CD4-positive, alpha-beta T cell treated with Interferon alpha-2 for 1 hour (primary cell): ENCODE measurements around the gene AMBRA1.
"Not testable (repeated sequence)": the region's sequence is repeated elsewhere in the genome, so short reads cannot be mapped to it uniquely, and the experiment has no call there.

Experiments used
- DNase-seq, 2 donors: peaks; one replicate each; pipeline ENCODE4 v3.0.0-alpha.2; 2020 to 2022

The AMBRA1 gene

DNA sequence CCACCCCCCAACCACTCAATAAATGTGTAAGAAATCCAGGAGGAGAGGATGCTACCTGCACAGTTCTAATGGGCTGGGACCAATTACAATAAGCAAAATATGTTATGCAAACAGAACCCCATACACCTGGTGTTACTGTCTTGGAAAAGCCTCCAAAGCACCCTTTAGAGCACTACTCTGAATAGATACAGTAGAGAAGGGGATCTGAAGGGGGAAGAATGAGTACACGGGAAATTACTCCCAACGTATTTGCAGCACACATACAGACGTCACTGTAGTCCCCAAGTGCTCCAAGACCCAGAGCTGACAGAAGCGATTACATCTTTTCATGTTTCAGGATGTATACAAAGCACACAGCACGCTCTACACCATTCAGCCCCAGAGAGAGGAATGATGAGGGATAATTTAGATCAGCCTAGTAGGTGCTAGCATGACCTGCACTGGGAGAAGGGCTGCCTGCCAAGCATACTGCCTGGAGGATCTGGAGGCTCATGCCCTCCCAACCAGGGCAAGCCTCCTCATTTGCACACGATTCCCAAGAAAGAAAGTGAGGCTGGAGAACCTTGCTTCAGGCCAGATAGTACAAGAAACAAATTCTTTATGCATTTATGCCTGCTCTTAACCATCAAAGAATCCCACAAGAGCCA lies 63.8 kb downstream of the AMBRA1 start:
- DNase-seq, result no peak

- peak; percentile 69 to 79 for DNase-seq
These were observed 64.5 kb downstream of the AMBRA1 start for GRCh38 chr11:46529095-46529905.

- no peak for DNase-seq
These were observed 65.3 kb downstream of the AMBRA1 start for GRCh38 chr11:46528445-46529094.

DNA sequence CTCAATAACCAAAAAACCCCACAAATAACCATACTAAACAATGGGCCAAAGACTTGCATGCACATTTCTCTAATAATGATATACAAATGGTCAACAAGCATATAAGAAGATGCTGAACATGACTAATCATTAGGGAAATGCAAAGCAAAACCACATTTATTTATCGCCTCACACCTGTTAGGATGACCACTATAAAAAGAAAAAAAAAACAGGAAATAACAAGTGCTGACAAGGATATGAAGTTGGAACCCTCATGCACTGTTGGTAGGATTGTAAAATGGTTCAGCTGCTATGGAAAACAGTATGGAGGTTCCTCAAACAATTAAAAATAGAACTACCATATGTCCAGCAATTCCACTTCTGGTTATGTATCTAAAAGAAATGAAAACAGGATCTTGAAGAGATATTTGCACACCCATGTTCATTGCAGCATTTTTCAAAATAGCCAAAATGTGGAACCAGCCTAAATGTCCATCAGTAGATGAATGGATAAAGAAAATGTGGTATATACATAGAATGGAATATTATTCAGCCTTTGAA lies 66.2 kb downstream of the AMBRA1 start:
- DNase-seq, result no peak

GRCh38 chr11:46526216-46527215 lies 67.3 kb downstream of the AMBRA1 start:
- DNase-seq, result no peak

DNA sequence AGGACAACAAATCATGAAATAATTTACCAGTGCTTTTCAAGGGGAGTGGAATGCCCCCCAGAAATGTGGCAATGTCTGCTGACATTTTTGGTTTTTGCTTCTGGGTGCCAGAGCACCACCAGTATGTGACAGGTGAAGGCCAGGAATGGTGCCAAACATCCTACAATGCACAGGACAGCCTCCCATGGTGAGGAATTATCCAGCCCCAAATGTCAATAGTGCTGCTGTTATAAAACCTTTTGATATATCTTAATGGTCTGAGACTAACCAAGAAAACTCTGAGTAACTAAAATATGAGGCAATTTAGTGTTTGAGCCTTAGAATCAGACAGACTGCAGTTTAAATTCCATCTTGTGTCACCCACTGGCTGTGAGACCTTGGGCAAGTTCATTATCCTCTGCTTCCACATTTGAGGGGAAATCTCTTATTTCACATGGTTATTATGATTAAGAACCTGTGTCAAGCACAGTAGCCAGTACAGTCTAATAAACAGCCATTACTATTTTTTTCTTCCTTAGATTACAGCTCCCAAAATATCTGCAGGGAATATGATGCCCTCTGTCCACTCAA lies 69.5 kb downstream of the AMBRA1 start:
- no peak for DNase-seq

- no peak for DNase-seq
These were observed 70.5 kb downstream of the AMBRA1 start for GRCh38 chr11:46523290-46523689.

- DNase-seq, result no peak
These were observed 71.0 kb downstream of the AMBRA1 start for GRCh38 chr11:46522682-46523281.

- DNase-seq, result no peak
These were observed 71.7 kb downstream of the AMBRA1 start for GRCh38 chr11:46521961-46522681.

GRCh38 chr11:46520971-46521745 lies 72.7 kb downstream of the AMBRA1 start:
- no peak for DNase-seq

GRCh38 chr11:46519351-46519750 lies 74.5 kb downstream of the AMBRA1 start:
- DNase-seq, result no peak

GRCh38 chr11:46518928-46519327 lies 74.9 kb downstream of the AMBRA1 start:
- DNase-seq, result not testable (repeated sequence)

- no peak for DNase-seq
These were observed 79.5 kb downstream of the AMBRA1 start for GRCh38 chr11:46514370-46514769.

DNA sequence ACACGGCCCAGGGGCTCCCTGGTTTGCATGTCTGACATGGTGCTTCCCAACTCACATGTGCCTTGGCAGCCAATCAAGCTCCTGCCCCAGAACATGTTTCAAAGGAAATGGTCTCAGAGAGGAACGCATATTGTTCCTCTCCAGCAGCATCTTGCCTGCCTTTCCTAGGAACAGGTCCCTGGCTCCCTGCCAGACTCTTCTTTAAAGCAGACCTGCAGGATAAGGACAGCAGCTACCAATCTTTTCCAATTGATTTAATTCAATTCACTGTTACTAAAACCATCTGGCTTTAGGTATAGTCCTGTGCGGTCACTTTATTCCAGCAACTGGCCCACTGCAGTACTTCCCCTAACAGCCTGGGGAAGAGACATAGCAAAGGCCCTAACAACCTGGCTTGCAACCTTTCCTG lies 79.9 kb downstream of the AMBRA1 start:
- DNase-seq, result no peak

DNA sequence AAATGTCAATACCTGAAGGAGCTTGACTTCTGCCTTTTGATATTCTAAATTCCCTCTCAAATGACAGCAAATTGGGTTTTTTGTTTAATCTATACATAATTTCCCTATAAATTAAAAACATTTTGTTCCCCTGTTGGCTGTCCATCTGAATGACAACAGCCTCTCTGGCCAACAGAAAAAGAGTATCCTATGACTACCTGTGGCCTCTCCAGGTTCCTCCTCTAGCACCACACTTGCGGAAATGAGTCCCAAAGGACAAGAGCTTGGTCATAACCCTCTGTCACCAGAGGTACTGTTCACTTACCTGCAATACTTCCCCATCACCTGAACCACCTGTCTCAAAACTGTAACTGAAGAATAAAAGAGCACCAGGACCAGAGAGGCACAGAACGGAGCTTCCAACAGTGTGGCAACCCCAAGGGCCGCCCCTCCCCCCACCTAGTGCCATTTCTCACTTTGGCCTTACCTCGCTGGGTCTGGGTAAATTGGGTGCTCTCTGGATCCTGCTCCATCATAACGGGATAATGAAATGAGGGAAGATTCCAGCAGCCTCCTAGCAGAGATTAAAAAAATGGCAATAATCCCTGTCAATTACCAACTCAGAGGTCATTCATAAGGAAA lies 81.5 kb downstream of the AMBRA1 start:
- no peak for DNase-seq

DNA sequence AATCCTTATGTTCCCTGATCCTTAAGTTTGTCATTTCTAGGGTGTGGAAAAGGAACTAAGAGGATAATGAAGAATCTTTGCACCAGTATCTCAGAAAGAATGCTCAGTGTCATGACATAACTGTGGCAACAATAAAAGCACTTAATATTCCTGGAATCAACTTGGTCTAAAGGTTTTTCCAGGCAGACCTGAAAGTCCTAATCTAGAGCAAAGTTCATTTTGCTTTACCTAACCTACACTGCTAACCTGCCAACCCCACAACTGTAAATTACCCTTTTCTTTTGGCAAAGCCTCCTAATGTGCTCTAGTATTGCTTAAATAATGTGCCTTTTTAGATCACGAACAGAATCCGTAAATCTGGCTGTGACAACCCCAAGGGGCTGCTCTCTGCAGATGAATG lies 82.5 kb downstream of the AMBRA1 start:
- no peak for DNase-seq

GRCh38 chr11:46508360-46508759 lies 85.5 kb downstream of the AMBRA1 start:
- no peak for DNase-seq

GRCh38 chr11:46506483-46506791 lies 87.4 kb downstream of the AMBRA1 start:
- DNase-seq, result no peak

- DNase-seq, result no peak
These were observed 87.9 kb downstream of the AMBRA1 start for GRCh38 chr11:46505741-46506482.
